GM12878 (cell line): Measurements from ENCODE around the gene NPDC1. TPM values are rescaled to one million over a fixed set of nuclear protein-coding genes. Genes with fewer than 3 reads are reported as not detected.

Experiments
- ATAC-seq: fragments of 200-7000 bp; cut with Tn5 transposase; 3 replicates; pipeline ENCODE4 v1.9.1; 2020; ENCODE audit warnings: mild to moderate bottlenecking, moderate library complexity
- BruUV-seq: library from RNA; stranded (reverse); fragments of 400-500 nt; replicated peaks from 2 replicates; lab custom pipeline; 2021; lab: Mats Ljungman, UMichigan
- CTCF ChIA-PET: fragments of 300-600 bp; sonication (Branson Sonifier 250); formaldehyde crosslinking; extraction: SDS; loops from one replicate; lab custom pipeline; 2021; ENCODE audit warnings: inconsistent platforms; lab: Yijun Ruan, JAX
- POLR2A ChIA-PET: fragments of 350-600 bp; formaldehyde crosslinking; extraction: SDS; loops from one replicate; lab custom pipeline; 2021; ENCODE audit warnings: inconsistent platforms; lab: Charles Lee
- RAD21 ChIA-PET: fragments of 300-600 bp; sonication (Branson Sonifier 250); formaldehyde crosslinking; loops from one replicate; lab custom pipeline; 2023; ENCODE audit warnings: antibody characterized with exemption; ENCODE audit not compliant: unreplicated experiment; lab: Charles Lee
- SMC1A ChIA-PET: fragments of 300-600 bp; sonication (Branson Sonifier 250); formaldehyde crosslinking; loops from one replicate; lab custom pipeline; 2023; ENCODE audit not compliant: unreplicated experiment, uncharacterized antibody; lab: Charles Lee
- DNase-seq: peaks from one replicate; pipeline ENCODE4 v3.0.0-alpha.2; 2011; ENCODE audit warnings: low read depth, low spot score
- FAIRE-seq: peaks from 3 replicates; lab custom pipeline; 2011; peaks lifted over from hg19 to GRCh38; lab: Jason Lieb, UNC
- H2AFZ ChIP-seq: 2 replicates; pipeline ENCODE4 v1.6.0; 2011; ENCODE audit warnings: low read depth, low read length, control low read depth; ENCODE audit not compliant: control insufficient read depth
- H3K27ac ChIP-seq: 2 replicates; pipeline ENCODE4 v1.5.1; 2011; ENCODE audit warnings: control low read depth; ENCODE audit not compliant: control insufficient read depth, insufficient read depth
- H3K27me3 ChIP-seq, 2 experiments: replicated peaks in 1 of 2; 2 replicates each; pipeline versions ENCODE4 v1.6.0 to v1.6.1; 2011; ENCODE audit warnings: low read length in 1 of 2; ENCODE audit not compliant: control insufficient read depth in 2 of 2, insufficient read depth in 2 of 2
- H3K36me3 ChIP-seq, 2 experiments: 2 replicates each; pipeline ENCODE4 v1.5.1; 2011; ENCODE audit warnings: low read length in 1 of 2; ENCODE audit not compliant: control insufficient read depth in 2 of 2, insufficient read depth in 2 of 2
- H3K4me1 ChIP-seq: 2 replicates; pipeline ENCODE4 v1.6.1; 2011; ENCODE audit warnings: mild to moderate bottlenecking, low read length, moderate library complexity, mixed read lengths; ENCODE audit not compliant: control insufficient read depth, insufficient read depth
- H3K4me2 ChIP-seq: 2 replicates; pipeline ENCODE4 v1.6.0; 2011; ENCODE audit warnings: control low read depth; ENCODE audit not compliant: control insufficient read depth, insufficient read depth
- H3K4me3 ChIP-seq: fragments of 200-600 bp; sonication (generic); 2 replicates; pipeline ENCODE4 v1.5.1; 2016
- H3K79me2 ChIP-seq: 2 replicates; pipeline ENCODE4 v1.6.0; 2011; ENCODE audit warnings: low read length; ENCODE audit not compliant: control insufficient read depth, insufficient read depth
- H3K9ac ChIP-seq: 2 replicates; pipeline ENCODE4 v1.8.0; 2011; ENCODE audit warnings: low read length, control low read depth, mixed read lengths; ENCODE audit not compliant: control insufficient read depth, insufficient read depth
- H3K9me3 ChIP-seq: replicated peaks from 3 replicates; pipeline ENCODE4 v1.5.1; 2011; ENCODE audit warnings: mild to moderate bottlenecking, low read length; ENCODE audit not compliant: control insufficient read depth, insufficient read depth
- H4K20me1 ChIP-seq: 2 replicates; pipeline ENCODE4 v1.6.0; 2011; ENCODE audit not compliant: control insufficient read depth, insufficient read depth
- KDM1A ChIP-seq: fragments of 200-600 bp; sonication (generic); IDR thresholded peaks from 2 replicates; pipeline ENCODE4 v1.6.1; 2016; ENCODE audit warnings: borderline replicate concordance
- PKNOX1 ChIP-seq: fragments of 450-650 bp; IDR thresholded peaks from 2 replicates; pipeline ENCODE4 v1.6.1; 2016; ENCODE audit warnings: mild to moderate bottlenecking
- WGBS: methylation state at CpG from one replicate; pipeline ENCODE4 v1.1.6; 2016; ENCODE audit warnings: low lambda C conversion rate; ENCODE audit not compliant: insufficient replicate concordance, insufficient coverage; ENCODE audit errors: missing lambda C conversion rate; 5-methylcytosine and 5-hydroxymethylcytosine counted together
- in situ Hi-C: fragments of 300-500 bp; cut with MboI; formaldehyde crosslinking; loops from 9 replicates; pipeline ENCODE4 v1.14.3; 2018; ENCODE audit warnings: mixed read lengths
- intact Hi-C: fragments of 100-400 bp; cut with micrococcal nuclease; formaldehyde crosslinking; loops from one replicate; pipeline ENCODE4 v1.14.2; 2022; ENCODE audit not compliant: unreplicated experiment
- polyA plus RNA-seq, 11 experiments: library from polyadenylated mRNA; depleted of rRNA in 4 of 11; unstranded in 6 of 11; stranded (reverse) in 5 of 11; fragments of >200 nt; fragmentation: Nextera tagmentation in 4 of 11; fragmentation: Illumina TruSeq in 1 of 11; extraction: Ambion mirVana in 4 of 11; extraction: Trizol in 1 of 11; gene quantifications; 1 replicate in 1 of 11; 2 replicates in 10 of 11; pipeline versions ENCODE4 v1.2.1 to v1.2.3, GENCODE V29; 2011 to 2016; ENCODE audit warnings: inconsistent platforms in 2 of 11, missing spikeins in 2 of 11, low read depth in 1 of 11
- total RNA-seq, 4 experiments: library from RNA; depleted of rRNA in 3 of 4; stranded (reverse); fragments of >200 nt in 3 of 4; fragmentation: Illumina TruSeq in 1 of 4; extraction: Trizol in 1 of 4; gene quantifications; 2 replicates each; pipeline versions ENCODE4 v1.2.1 to v1.2.3, GENCODE V29; 2013 to 2021

Gene NPDC1
- total and polyA plus RNA-seq, 10 of the 15 experiments (the other 5 are each of a cell fraction or from before 2014, with no cell fraction given): 0.04 to 1.7 (median 0.77) TPM; not detected in 2

- SMC1A ChIA-PET: interaction anchor here (0.8 to 7.2 kb wide), 11 partner anchors 8 to 169 kb away, joined by 3 to 30 read pairs (median 8); partner anchors contain the start of genes MAN1B1 and NPDC1
- Histone ChIP-seq H3K4me2 (peak overlapping the region; percentile 90), H3K36me3 (no peaks in the 10 kb centered on the region; a peak in 2 of 4 replicates), H3K9me3 (no peaks in the 10 kb centered on the region), H2AFZ (no peak overlapping the region), H3K27me3 (no peaks in the 10 kb centered on the region), H3K79me2 (peaks cover 7% of the 10 kb centered on the region), H3K9ac (peak overlapping the region; percentile 56), H3K4me3 (peak overlapping the region; percentile 80), H3K27ac (no peak overlapping the region), H4K20me1 (no peaks in the 10 kb centered on the region), H3K4me1 (peaks cover 25% of the 10 kb centered on the region)
- POLR2A ChIA-PET: interaction anchor here (0.6 to 3.5 kb wide), 12 partner anchors 8 to 154 kb away, joined by 3 to 22 read pairs (median 4); partner anchors contain the start of genes MAN1B1 and UAP1L1
- no TSS peak for BruUV-seq
- no peak for TF ChIP-seq KDM1A
- peak; percentile 85 for TF ChIP-seq PKNOX1
- RAD21 ChIA-PET: interaction anchor here (0.6 to 5.0 kb wide), 19 partner anchors 8 to 168 kb away, joined by 3 to 25 read pairs (median 9); partner anchors contain the start of genes CYSRT1, MAN1B1, NPDC1 and RNF224
- no peak for DNase-seq
- FAIRE-seq: no peak
- intact Hi-C loops: loop anchor here (5.0 kb wide), 1 partner anchor 48 kb away; no protein-coding TSS in a partner anchor
- in situ Hi-C loops: no loop called here
- CTCF ChIA-PET: interaction anchor here (0.8 to 7.9 kb wide), 33 partner anchors 8 to 282 kb away, joined by 3 to 81 read pairs (median 7); partner anchors contain the start of genes CYSRT1, FBXW5, FUT7 and MAN1B1
- no peak for ATAC-seq
- 48% methylated on average over 17 of the region's 17 CpGs for WGBS
Observed at GRCh38 chr9:137068539-137069507, 22.8 kb upstream of the NPDC1 start.
